PFSK-1 (cell line): ENCODE results near the gene PKN2.

Source experiments
- FOXP2 ChIP-seq: optimal IDR thresholded peaks from 2 replicates; pipeline ENCODE3; 2011; ENCODE audit warnings: borderline replicate concordance, control low read depth, inconsistent platforms; ENCODE audit not compliant: insufficient read depth; ENCODE audit errors: extremely low read length, extremely low read depth
- POLR2AphosphoS5 ChIP-seq: IDR thresholded peaks from 2 replicates; pipeline ENCODE4 v1.6.1; 2012; ENCODE audit warnings: low read depth, mild to moderate bottlenecking, control low read depth, low read length, moderate library complexity
- REST ChIP-seq, 2 experiments: IDR thresholded peaks; 2 replicates each; pipeline versions ENCODE4 v1.6.1 to v1.8.0; 2011 to 2012; ENCODE audit warnings: low read depth in 2 of 2, low read length in 2 of 2, control low read depth in 1 of 2, inconsistent platforms in 1 of 2, mild to moderate bottlenecking in 1 of 2, moderate library complexity in 1 of 2; ENCODE audit not compliant: insufficient read depth in 1 of 2
- SIN3A ChIP-seq: IDR thresholded peaks from 2 replicates; pipeline ENCODE4 v1.6.1; 2012; ENCODE audit warnings: mild to moderate bottlenecking, low read length, moderate library complexity, borderline replicate concordance; ENCODE audit not compliant: insufficient read depth
- TAF1 ChIP-seq: IDR thresholded peaks from 2 replicates; pipeline ENCODE4 v1.6.1; 2012; ENCODE audit warnings: low read length, control low read depth, borderline replicate concordance; ENCODE audit not compliant: insufficient read depth

The PKN2 gene

GRCh38 chr1:88878731-88879130 lies 194.7 kb downstream of the PKN2 start:
- TF ChIP-seq FOXP2 (no peak), TAF1 (no peak), POLR2AphosphoS5 (no peak), SIN3A (no peak), REST (IDR thresholded peaks at IDR 0.05; ENCODE audit: insufficient read depth in 1 of 2, low read depth in 2 of 2, low read length in 2 of 2) (no peak)

- no peak for TF ChIP-seq FOXP2
- TF ChIP-seq SIN3A = no peak
- no peak for TF ChIP-seq TAF1
- TF ChIP-seq POLR2AphosphoS5 = no peak
- no peak for TF ChIP-seq REST (IDR thresholded peaks at IDR 0.05; ENCODE audit: insufficient read depth in 1 of 2, low read depth in 2 of 2, low read length in 2 of 2)
Measured at GRCh38 chr1:88883156-88883555, 199.1 kb downstream of the PKN2 start.
